H9 (cell line): ENCODE measurements around the gene FLNA. TPM values are rescaled to one million over a fixed set of nuclear protein-coding genes. Genes with fewer than 3 reads are reported as not detected.

ENCODE experiments used
- DNase-seq: peaks from one replicate; pipeline ENCODE4 v3.0.0-alpha.2; 2017
- H2AFZ ChIP-seq: one replicate; pipeline ENCODE4 v1.6.1; 2013; ENCODE audit warnings: mild to moderate bottlenecking, low read length, control low read depth, moderate library complexity
- H2AK5ac ChIP-seq: 2 replicates; pipeline ENCODE4 v1.6.1; 2013; ENCODE audit warnings: low read length, control low read depth, mixed read lengths; ENCODE audit not compliant: insufficient read length
- H2BK120ac ChIP-seq: one replicate; pipeline ENCODE4 v1.6.1; 2013; ENCODE audit warnings: low read depth, mild to moderate bottlenecking, low read length, control low read depth, inconsistent platforms; ENCODE audit not compliant: poor library complexity, severe bottlenecking
- H2BK12ac ChIP-seq: 2 replicates; pipeline ENCODE4 v1.6.1; 2013; ENCODE audit warnings: low read length, control low read depth, mixed read lengths, low read depth; ENCODE audit not compliant: insufficient read length
- H2BK15ac ChIP-seq: 2 replicates; pipeline ENCODE4 v1.6.1; 2013; ENCODE audit warnings: low read depth, low read length, control low read depth
- H2BK20ac ChIP-seq: one replicate; pipeline ENCODE4 v1.6.1; 2013; ENCODE audit warnings: low read depth, mild to moderate bottlenecking, low read length, control low read depth, inconsistent platforms; ENCODE audit not compliant: poor library complexity, severe bottlenecking
- H2BK5ac ChIP-seq: 2 replicates; pipeline ENCODE4 v1.6.1; 2013; ENCODE audit warnings: low read length, control low read depth, mixed read lengths; ENCODE audit not compliant: insufficient read length
- H3K14ac ChIP-seq: 2 replicates; pipeline ENCODE4 v1.6.1; 2013; ENCODE audit warnings: low read length, control low read depth; ENCODE audit not compliant: insufficient read depth
- H3K18ac ChIP-seq: 2 replicates; pipeline ENCODE4 v1.6.1; 2013; ENCODE audit warnings: low read depth, mild to moderate bottlenecking, mixed read lengths, low read length, control low read depth; ENCODE audit not compliant: insufficient read length
- H3K23ac ChIP-seq: 2 replicates; pipeline ENCODE4 v1.6.1; 2013; ENCODE audit warnings: low read length, control low read depth, mixed read lengths, low read depth; ENCODE audit not compliant: insufficient read length
- H3K23me2 ChIP-seq: 2 replicates; pipeline ENCODE4 v1.6.1; 2013; ENCODE audit warnings: low read depth, mild to moderate bottlenecking, mixed read lengths, low read length, control low read depth; ENCODE audit not compliant: insufficient read length, poor library complexity, severe bottlenecking
- H3K27ac ChIP-seq: 2 replicates; pipeline ENCODE4 v1.5.1; 2013; ENCODE audit warnings: low read length, control low read depth, mixed read lengths, low read depth; ENCODE audit not compliant: insufficient read length
- H3K27me3 ChIP-seq: 2 replicates; pipeline ENCODE4 v1.6.1; 2013; ENCODE audit warnings: low read length, control low read depth, inconsistent platforms; ENCODE audit not compliant: insufficient read depth
- H3K4ac ChIP-seq: 2 replicates; pipeline ENCODE4 v1.6.1; 2013; ENCODE audit warnings: low read depth, mild to moderate bottlenecking, control low read depth, inconsistent platforms, low read length, moderate library complexity
- H3K4me1 ChIP-seq: 2 replicates; pipeline ENCODE4 v1.6.1; 2013; ENCODE audit warnings: low read length, control low read depth, inconsistent platforms; ENCODE audit not compliant: insufficient read depth
- H3K4me2 ChIP-seq: 2 replicates; pipeline ENCODE4 v1.6.1; 2013; ENCODE audit warnings: low read length, control low read depth, mixed read lengths; ENCODE audit not compliant: insufficient read length, insufficient read depth
- H3K56ac ChIP-seq: 2 replicates; pipeline ENCODE4 v1.6.1; 2013; ENCODE audit warnings: low read depth, mild to moderate bottlenecking, mixed read lengths, low read length, control low read depth; ENCODE audit not compliant: insufficient read length
- H3K79me1 ChIP-seq: 2 replicates; pipeline ENCODE4 v1.6.1; 2013; ENCODE audit warnings: low read depth, mild to moderate bottlenecking, moderate library complexity, low read length, control low read depth, inconsistent platforms; ENCODE audit not compliant: insufficient read depth, poor library complexity, severe bottlenecking
- H3K79me2 ChIP-seq: 2 replicates; pipeline ENCODE4 v1.6.1; 2013; ENCODE audit warnings: low read length, control low read depth, inconsistent platforms; ENCODE audit not compliant: insufficient read depth
- H3K9ac ChIP-seq: 2 replicates; pipeline ENCODE4 v1.6.1; 2013; ENCODE audit warnings: low read length, control low read depth, mixed read lengths; ENCODE audit not compliant: insufficient read length; ENCODE audit errors: extremely low read depth
- H3K9me3 ChIP-seq: one replicate; pipeline ENCODE4 v1.6.1; 2013; ENCODE audit warnings: low read depth, low read length, inconsistent platforms; ENCODE audit not compliant: control insufficient read depth
- H3T11ph ChIP-seq: one replicate; pipeline ENCODE4 v1.6.1; 2013; ENCODE audit warnings: mild to moderate bottlenecking, low read length, control low read depth, inconsistent platforms
- H4K20me1 ChIP-seq: one replicate; pipeline ENCODE4 v1.6.1; 2013; ENCODE audit not compliant: control insufficient read depth, insufficient read length, insufficient read depth
- H4K5ac ChIP-seq: 2 replicates; pipeline ENCODE4 v1.6.1; 2013; ENCODE audit warnings: low read depth, mild to moderate bottlenecking, mixed read lengths, low read length, control low read depth; ENCODE audit not compliant: insufficient read length
- H4K8ac ChIP-seq: replicated peaks from 2 replicates; pipeline ENCODE4 v1.6.1; 2013; ENCODE audit warnings: low read length, control low read depth, mixed read lengths, low read depth; ENCODE audit not compliant: insufficient read length
- H4K91ac ChIP-seq: 2 replicates; pipeline ENCODE4 v1.6.1; 2013; ENCODE audit warnings: low read depth, mild to moderate bottlenecking, moderate library complexity, mixed read lengths, low read length, control low read depth; ENCODE audit not compliant: insufficient read length
- H3K27ac Mint-ChIP-seq, 3 experiments: 2 replicates in 2 of 3; 3 replicates in 1 of 3; pipeline ENCODE4 v1.8.0; 2020 to 2021; ENCODE audit warnings: mixed read lengths in 3 of 3, mild to moderate bottlenecking in 1 of 3, moderate library complexity in 1 of 3
- H3K27me3 Mint-ChIP-seq: 2 replicates; pipeline ENCODE4 v1.8.0; 2021; ENCODE audit warnings: low read depth, mild to moderate bottlenecking, moderate library complexity, mixed read lengths
- H3K36me3 Mint-ChIP-seq, 3 experiments: 2 replicates in 2 of 3; 3 replicates in 1 of 3; pipeline ENCODE4 v1.8.0; 2020 to 2021; ENCODE audit warnings: low read depth in 3 of 3, mixed read lengths in 3 of 3; ENCODE audit not compliant: insufficient read depth in 1 of 3
- H3K4me1 Mint-ChIP-seq, 2 experiments: 2 replicates each; pipeline ENCODE4 v1.8.0; 2020; ENCODE audit warnings: mixed read lengths in 2 of 2
- H3K4me3 Mint-ChIP-seq, 2 experiments: 2 replicates in 1 of 2; 3 replicates in 1 of 2; pipeline ENCODE4 v1.8.0; 2020 to 2021; ENCODE audit warnings: mild to moderate bottlenecking in 2 of 2, mixed read lengths in 2 of 2, moderate library complexity in 1 of 2
- H3K9me3 Mint-ChIP-seq, 2 experiments: 2 replicates in 1 of 2; 3 replicates in 1 of 2; pipeline ENCODE4 v1.8.0; 2020; ENCODE audit warnings: mild to moderate bottlenecking in 2 of 2, mixed read lengths in 2 of 2, moderate library complexity in 1 of 2
- CTCF ChIP-seq: fragments of 200-600 bp; sonication (generic); conservative IDR thresholded peaks from 3 replicates; pipeline ENCODE4 v1.8.0; 2021; ENCODE audit warnings: antibody characterized with exemption, mild to moderate bottlenecking
- WGBS: extraction: QIAGEN DNeasy Blood & Tissue Kit; methylation state at CpG from one replicate; pipeline ENCODE4 v1.1.7; 2013; ENCODE audit warnings: missing lambda C conversion rate, low lambda C conversion rate, mixed read lengths; ENCODE audit not compliant: insufficient read length; ENCODE audit errors: extremely low coverage; 5-methylcytosine and 5-hydroxymethylcytosine counted together
- long read RNA-seq: library from polyadenylated mRNA; unstranded; transcript quantifications from one replicate; pipeline ENCODE4 v2.0.0, GENCODE V29; 2020
- total RNA-seq: library from RNA; stranded (reverse); gene quantifications from 2 replicates; pipeline ENCODE4 v1.2.1, GENCODE V29; 2021

Gene FLNA
- total RNA-seq = 946 and 957 TPM in 2 replicates
- long read RNA-seq, partial matches to known transcripts = 368 of 417 reads
- long read RNA-seq, other reads (novel, unspliced or antisense) = 45 of 417 reads

- Histone ChIP-seq H2BK20ac (no peak within 1 kb of the TSS), H3K4me1 (no peaks in the 10 kb centered on the region), H3K4ac (no peak within 1 kb of the TSS), H3K23ac (no peak within 1 kb of the TSS), H3K27me3 (no peaks in the 10 kb centered on the region), H3K23me2 (peaks cover 5% of the 10 kb centered on the region), H3K56ac (no peak within 1 kb of the TSS), H4K8ac (no peak within 1 kb of the TSS), H2BK15ac (no peak within 1 kb of the TSS), H3K79me1 (no peaks in the 10 kb centered on the region), H2BK120ac (no peak within 1 kb of the TSS), H4K91ac (no peak within 1 kb of the TSS), H3K18ac (peak within 1 kb of the TSS; percentile 68), H3K27ac (no peak within 1 kb of the TSS), H2BK12ac (no peak within 1 kb of the TSS), H3T11ph (no peak within 1 kb of the TSS), H3K4me2 (peak within 1 kb of the TSS; percentile 1), H4K20me1 (no peaks in the 10 kb centered on the region), H3K79me2 (peaks cover 8% of the 10 kb centered on the region; the same call in 1 of the 2 replicates), H2AK5ac (no peak within 1 kb of the TSS), H2AFZ (no peak within 1 kb of the TSS), H3K14ac (no peak within 1 kb of the TSS), H3K9ac (no peak within 1 kb of the TSS), H2BK5ac (no peak within 1 kb of the TSS), H4K5ac (no peak within 1 kb of the TSS), H3K9me3 (no peaks in the 10 kb centered on the region)
- no peak for TF ChIP-seq CTCF
- peak; percentile 56 for DNase-seq
- H3K9me3 Mint-ChIP-seq = peaks cover 40 to 48% of the 10 kb centered on the region in 2 experiments
- H3K27ac Mint-ChIP-seq = no peak within 1 kb of the TSS
- no CpG with 5 or more reads among the region's 95 CpGs for WGBS
- peaks cover 3% of the 10 kb centered on the region; the same call in 1 of the 2 replicates for H3K27me3 Mint-ChIP-seq
- peaks cover 6 to 12% (median 10%) of the 10 kb centered on the region in 3 experiments for H3K36me3 Mint-ChIP-seq
- H3K4me1 Mint-ChIP-seq = peaks cover 2 to 22% of the 10 kb centered on the region in 2 experiments; a peak in 3 of 4 replicates
- peak within 1 kb of the TSS; percentile 50 to 60 for H3K4me3 Mint-ChIP-seq
Observed at GRCh38 chrX:154374313-154375155, at the start of gene FLNA. FLNA (minus strand) TSS chrX:154374634; CDS start chrX:154371245, 3,389 bp downstream.
